ENCODE measurements around the gene DIO3.
"Not testable (repeated sequence)": the region's sequence is repeated elsewhere in the genome, so short reads cannot be mapped to it uniquely, and the experiment has no call there.

DIO3 gene

GRCh38 chr14:101559624-101560533, 1.4 kb upstream of the DIO3 start:
- no peak for DNase-seq

- no peak for DNase-seq
These were observed 671 bp upstream of the DIO3 start for GRCh38 chr14:101560534-101561113.

GRCh38 chr14:101561897-101562490, 699 bp downstream of the DIO3 start:
- DNase-seq, result no peak

- DNase-seq, result no peak
These were observed 1.5 kb downstream of the DIO3 start for GRCh38 chr14:101562659-101563351.

- no peak for DNase-seq
These were observed 2.0 kb downstream of the DIO3 start for GRCh38 chr14:101563352-101563653.

- no peak for DNase-seq
These were observed 2.6 kb downstream of the DIO3 start for GRCh38 chr14:101563654-101564443.

GRCh38 chr14:101564444-101564776, 3.1 kb downstream of the DIO3 start:
- DNase-seq, result no peak

- no peak for DNase-seq
These were observed 3.8 kb downstream of the DIO3 start for GRCh38 chr14:101564819-101565698.

- no peak for DNase-seq
These were observed 6.0 kb downstream of the DIO3 start for GRCh38 chr14:101567252-101567651.

- DNase-seq, result no peak
These were observed 9.7 kb downstream of the DIO3 start for GRCh38 chr14:101571004-101571403.

- DNase-seq, result not testable (repeated sequence)
These were observed 11.2 kb downstream of the DIO3 start for GRCh38 chr14:101572526-101572925.

GRCh38 chr14:101573289-101573688, 12.0 kb downstream of the DIO3 start:
- no peak for DNase-seq

- no peak for DNase-seq
These were observed 14.3 kb downstream of the DIO3 start for GRCh38 chr14:101575581-101575980.

GRCh38 chr14:101577221-101577909, 16.1 kb downstream of the DIO3 start:
- DNase-seq, result no peak

- DNase-seq, result no peak
These were observed 17.2 kb downstream of the DIO3 start for GRCh38 chr14:101578489-101578888.

GRCh38 chr14:101579372-101580080, 18.2 kb downstream of the DIO3 start:
- DNase-seq, result no peak

GRCh38 chr14:101581806-101582205, 20.5 kb downstream of the DIO3 start:
- no peak for DNase-seq

GRCh38 chr14:101582294-101582693, 21.0 kb downstream of the DIO3 start:
- DNase-seq, result no peak

- no peak for DNase-seq
These were observed 21.9 kb downstream of the DIO3 start for GRCh38 chr14:101583006-101583714.

- DNase-seq, result no peak
These were observed 22.4 kb downstream of the DIO3 start for GRCh38 chr14:101583715-101584054.
